Activated B cell treated with CpG ODN at 0.5 μM for 24 hours (primary cell): ENCODE data around the gene SLC9B1. TPM values are rescaled to one million over a fixed set of nuclear protein-coding genes. Genes with fewer than 3 reads are reported as not detected.
A peak's percentile ranks its signal among the peaks of the same experiment; 100 is the strongest.

ENCODE experiments used
- ATAC-seq: fragments of 200-7000 bp; cut with Tn5 transposase; one replicate; pipeline ENCODE4 v1.10.0; 2021; ENCODE audit warnings: low read depth, mild to moderate bottlenecking, moderate library complexity
- CTCF ChIA-PET: fragments of 350-600 bp; sonication (Branson Sonifier 250); formaldehyde crosslinking; loops from one replicate; lab custom pipeline; 2021; ENCODE audit warnings: antibody characterized with exemption; lab: Charles Lee
- POLR2A ChIA-PET: fragments of 350-600 bp; sonication (Branson Sonifier 250); formaldehyde crosslinking; loops from one replicate; lab custom pipeline; 2021; ENCODE audit warnings: antibody characterized with exemption; lab: Charles Lee
- DNase-seq: peaks from one replicate; pipeline ENCODE4 v3.0.0; 2022
- H3K27ac Mint-ChIP-seq: one replicate; pipeline ENCODE4 v1.8.0; 2020; ENCODE audit warnings: mixed read lengths
- H3K27me3 Mint-ChIP-seq: one replicate; pipeline ENCODE4 v1.8.0; 2021; ENCODE audit warnings: mixed read lengths
- H3K36me3 Mint-ChIP-seq: one replicate; pipeline ENCODE4 v1.8.0; 2021; ENCODE audit warnings: low read depth, mixed read lengths
- H3K4me1 Mint-ChIP-seq: one replicate; pipeline ENCODE4 v1.8.0; 2021; ENCODE audit warnings: mixed read lengths
- H3K4me3 Mint-ChIP-seq: one replicate; pipeline ENCODE4 v1.8.0; 2020; ENCODE audit warnings: mild to moderate bottlenecking, mixed read lengths
- H3K9me3 Mint-ChIP-seq: one replicate; pipeline ENCODE4 v1.8.0; 2020; ENCODE audit warnings: mixed read lengths
- intact Hi-C: fragments of 100-400 bp; cut with micrococcal nuclease; formaldehyde crosslinking; loops from one replicate; pipeline ENCODE4 v1.15.1; 2024
- total RNA-seq: library from RNA; stranded (reverse); gene quantifications from 2 replicates; pipeline ENCODE4 v1.2.3, GENCODE V29; 2022
- TF ChIP-seq, protein P1 (sequence below): fragments of 200-600 bp; IDR thresholded peaks from one replicate; pipeline ENCODE4 v1.8.0; 2022; ENCODE audit warnings: antibody characterized with exemption, mild to moderate bottlenecking

Gene SLC9B1, protein sequence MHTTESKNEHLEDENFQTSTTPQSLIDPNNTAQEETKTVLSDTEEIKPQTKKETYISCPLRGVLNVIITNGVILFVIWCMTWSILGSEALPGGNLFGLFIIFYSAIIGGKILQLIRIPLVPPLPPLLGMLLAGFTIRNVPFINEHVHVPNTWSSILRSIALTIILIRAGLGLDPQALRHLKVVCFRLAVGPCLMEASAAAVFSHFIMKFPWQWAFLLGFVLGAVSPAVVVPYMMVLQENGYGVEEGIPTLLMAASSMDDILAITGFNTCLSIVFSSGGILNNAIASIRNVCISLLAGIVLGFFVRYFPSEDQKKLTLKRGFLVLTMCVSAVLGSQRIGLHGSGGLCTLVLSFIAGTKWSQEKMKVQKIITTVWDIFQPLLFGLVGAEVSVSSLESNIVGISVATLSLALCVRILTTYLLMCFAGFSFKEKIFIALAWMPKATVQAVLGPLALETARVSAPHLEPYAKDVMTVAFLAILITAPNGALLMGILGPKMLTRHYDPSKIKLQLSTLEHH
- 1.2 and 2.5 TPM in 2 replicates for total RNA-seq

DNA sequence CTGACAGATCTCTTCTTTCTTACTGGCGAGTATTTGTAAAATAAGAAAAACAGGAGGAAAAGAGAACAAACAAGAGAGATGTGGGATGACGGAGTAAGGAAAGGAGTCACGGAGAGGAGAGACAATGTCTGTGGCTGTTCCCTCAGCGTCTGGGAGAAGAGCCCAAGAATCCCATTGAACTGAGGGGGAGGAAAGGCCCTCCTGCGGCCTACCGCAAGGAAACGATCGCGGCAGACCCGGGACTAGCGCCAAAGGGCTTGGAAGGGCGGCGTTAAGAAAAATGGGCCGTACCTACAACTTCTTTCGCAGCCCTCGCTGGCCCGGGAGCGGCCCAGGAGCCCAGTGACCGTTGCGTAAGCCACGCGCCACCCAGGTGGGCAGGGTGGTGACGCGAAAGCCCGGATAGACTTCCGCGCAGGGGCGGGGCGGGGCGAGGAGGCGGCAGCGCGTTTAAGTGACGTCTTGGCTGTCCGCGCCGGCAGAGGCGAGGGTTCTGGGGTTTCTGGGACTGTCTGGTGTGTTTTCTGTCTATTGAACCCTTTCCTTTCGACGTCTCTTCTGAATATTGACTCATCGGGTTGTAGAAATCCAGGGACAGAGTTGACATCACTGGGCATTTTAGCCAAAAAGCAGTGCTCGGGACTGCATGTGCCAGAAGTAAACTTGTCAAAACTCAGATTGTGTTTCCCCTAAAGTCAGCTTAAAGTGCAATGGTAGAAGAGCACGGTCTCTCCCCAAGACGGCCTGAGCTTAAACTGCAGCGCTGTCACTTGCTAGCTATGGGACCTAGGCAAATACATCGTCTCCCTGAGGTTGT lies at the start of gene SLC9B1:
TSS of gene SLC9B1 (minus strand) at position 398 of the 817 bp plus-strand sequence. CDS start 27,994 bp downstream, outside the sequence.
- ChIA-PET POLR2A (interaction anchor here (0.5 to 2.3 kb wide), 12 partner anchors 9 to 518 kb away, joined by 3 to 12 read pairs (median 5); partner anchors contain the start of genes CISD2, MANBA, SLC9B2 and UBE2D3), CTCF (interaction anchor here (1.1 kb wide), 1 partner anchor 10 kb away, joined by 5 read pairs; no protein-coding TSS in a partner anchor)
- Mint-ChIP-seq H3K4me3 (peak within 1 kb of the TSS; percentile 92), H3K36me3 (peaks cover 2% of the 10 kb centered on the region), H3K27me3 (no peaks in the 10 kb centered on the region), H3K9me3 (no peaks in the 10 kb centered on the region), H3K27ac (peak within 1 kb of the TSS; percentile 96), H3K4me1 (peaks cover 28% of the 10 kb centered on the region)
- intact Hi-C loops = loop anchor here (1.0 to 5.0 kb wide), 9 partner anchors 57 to 675 kb away; partner anchors contain the start of genes BDH2, CENPE, CISD2 and MANBA
- DNase-seq = peak; percentile 91
- peak; percentile 98 for ATAC-seq
- TF ChIP-seq, protein P1, sequence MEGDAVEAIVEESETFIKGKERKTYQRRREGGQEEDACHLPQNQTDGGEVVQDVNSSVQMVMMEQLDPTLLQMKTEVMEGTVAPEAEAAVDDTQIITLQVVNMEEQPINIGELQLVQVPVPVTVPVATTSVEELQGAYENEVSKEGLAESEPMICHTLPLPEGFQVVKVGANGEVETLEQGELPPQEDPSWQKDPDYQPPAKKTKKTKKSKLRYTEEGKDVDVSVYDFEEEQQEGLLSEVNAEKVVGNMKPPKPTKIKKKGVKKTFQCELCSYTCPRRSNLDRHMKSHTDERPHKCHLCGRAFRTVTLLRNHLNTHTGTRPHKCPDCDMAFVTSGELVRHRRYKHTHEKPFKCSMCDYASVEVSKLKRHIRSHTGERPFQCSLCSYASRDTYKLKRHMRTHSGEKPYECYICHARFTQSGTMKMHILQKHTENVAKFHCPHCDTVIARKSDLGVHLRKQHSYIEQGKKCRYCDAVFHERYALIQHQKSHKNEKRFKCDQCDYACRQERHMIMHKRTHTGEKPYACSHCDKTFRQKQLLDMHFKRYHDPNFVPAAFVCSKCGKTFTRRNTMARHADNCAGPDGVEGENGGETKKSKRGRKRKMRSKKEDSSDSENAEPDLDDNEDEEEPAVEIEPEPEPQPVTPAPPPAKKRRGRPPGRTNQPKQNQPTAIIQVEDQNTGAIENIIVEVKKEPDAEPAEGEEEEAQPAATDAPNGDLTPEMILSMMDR = no peak

DNA sequence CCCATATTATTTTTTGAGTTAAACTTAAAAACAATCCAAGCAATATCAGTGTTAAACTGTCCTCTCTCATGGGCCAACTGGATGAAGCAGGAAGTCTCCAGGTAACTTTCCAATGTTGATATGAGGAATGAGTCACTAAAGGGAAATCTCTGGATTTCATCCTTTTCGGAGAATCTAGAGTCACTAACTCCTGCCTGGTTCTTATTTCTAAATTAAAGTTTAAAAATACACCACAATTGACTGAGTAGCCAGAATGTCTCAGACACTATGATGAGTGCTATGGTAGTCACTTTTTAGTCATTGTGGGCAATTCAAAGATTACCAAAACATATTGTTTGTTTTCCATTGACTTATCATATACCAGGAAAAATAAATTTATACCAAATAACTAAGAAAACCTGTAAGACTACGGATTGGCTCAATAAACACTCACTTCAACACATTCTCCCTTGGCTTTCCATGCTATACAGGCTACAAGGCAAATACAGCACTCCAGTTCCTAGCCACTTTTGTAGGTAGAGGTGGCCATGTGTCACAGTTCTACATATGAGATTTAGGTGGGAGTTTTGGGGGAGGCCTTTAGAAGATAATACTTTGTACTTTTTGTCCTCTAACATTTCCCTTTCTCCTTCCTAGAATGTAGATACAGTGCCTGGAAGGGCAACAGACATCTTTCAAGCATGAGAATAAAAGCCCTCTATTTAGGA lies 48.5 kb upstream of the SLC9B1 start:
- H3K27ac Mint-ChIP-seq = no peak overlapping the region
- POLR2A ChIA-PET = no interaction called here
- DNase-seq = no peak
- TF ChIP-seq, protein P1 = no peak
- peaks cover 33% of the 10 kb centered on the region for H3K36me3 Mint-ChIP-seq
- H3K4me1 Mint-ChIP-seq = peaks cover 6% of the 10 kb centered on the region
- intact Hi-C loops = no loop called here
- no peaks in the 10 kb centered on the region for H3K27me3 Mint-ChIP-seq
- no peak overlapping the region for H3K4me3 Mint-ChIP-seq
- no peaks in the 10 kb centered on the region for H3K9me3 Mint-ChIP-seq
- CTCF ChIA-PET = no interaction called here
- ATAC-seq = no peak

DNA sequence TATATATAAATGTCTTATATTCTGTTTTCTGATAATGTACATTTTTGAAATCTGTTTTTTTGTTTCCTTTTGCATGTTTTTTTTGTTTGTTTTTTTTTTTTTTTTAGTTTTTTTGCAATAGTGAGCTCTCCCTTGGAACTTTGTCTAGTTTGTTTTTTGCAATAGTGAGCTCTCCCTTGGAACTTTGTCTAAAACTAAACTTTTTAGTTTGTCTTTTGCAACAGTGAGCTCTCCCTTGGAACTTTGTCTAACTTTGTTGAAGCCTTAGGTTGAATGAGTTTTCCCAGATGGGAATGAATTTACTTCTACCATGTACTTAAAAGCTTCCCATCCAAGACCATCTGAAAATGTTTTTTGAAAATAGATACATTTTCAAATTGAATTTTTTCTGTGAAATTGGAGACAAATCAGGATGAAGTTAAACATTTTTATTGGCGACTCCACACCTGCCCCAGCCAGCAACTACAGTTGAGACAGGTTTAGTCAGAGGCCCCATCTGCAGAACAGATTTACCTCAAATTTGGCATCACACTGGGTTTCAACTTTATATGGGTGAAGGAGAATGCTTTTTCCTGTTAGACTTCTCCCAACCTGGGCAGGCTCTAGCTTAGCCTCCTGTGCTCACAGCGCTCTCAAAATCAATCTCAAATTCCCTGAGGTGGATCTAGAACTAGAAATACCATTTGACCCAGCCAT lies 41.1 kb upstream of the SLC9B1 start:
- H3K36me3 Mint-ChIP-seq = peaks cover 24% of the 10 kb centered on the region
- intact Hi-C loops = no loop called here
- H3K4me1 Mint-ChIP-seq = no peaks in the 10 kb centered on the region
- no peak for ATAC-seq
- H3K4me3 Mint-ChIP-seq = no peak overlapping the region
- no peaks in the 10 kb centered on the region for H3K27me3 Mint-ChIP-seq
- TF ChIP-seq, protein P1 = no peak
- no peak overlapping the region for H3K27ac Mint-ChIP-seq
- CTCF ChIA-PET = no interaction called here
- H3K9me3 Mint-ChIP-seq = no peaks in the 10 kb centered on the region
- POLR2A ChIA-PET = no interaction called here
- DNase-seq = no peak

DNA sequence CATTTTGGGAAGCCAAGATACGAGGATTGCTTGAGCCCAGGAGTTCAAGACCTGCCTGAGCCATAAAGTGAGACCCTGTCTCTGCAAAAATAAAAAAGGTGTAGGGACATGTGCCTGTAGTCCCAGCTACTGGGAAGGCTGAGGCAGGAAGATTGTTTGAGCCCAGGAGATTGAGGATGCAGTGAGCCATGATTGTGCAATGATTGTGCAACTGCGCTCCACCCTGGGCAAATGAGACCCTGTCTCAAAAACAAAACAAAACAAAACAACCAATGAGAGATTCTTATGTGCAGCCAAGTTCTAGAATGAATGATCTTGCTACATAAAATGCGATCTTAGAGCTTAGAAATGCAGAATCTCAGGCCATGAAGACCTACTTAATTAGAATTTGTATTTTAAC lies 34.5 kb upstream of the SLC9B1 start:
- H3K36me3 Mint-ChIP-seq = peaks cover 19% of the 10 kb centered on the region
- DNase-seq (no peak), ATAC-seq (no peak)
- CTCF ChIA-PET = no interaction called here
- no peak overlapping the region for H3K27ac Mint-ChIP-seq
- POLR2A ChIA-PET = no interaction called here
- no peaks in the 10 kb centered on the region for H3K9me3 Mint-ChIP-seq
- H3K4me3 Mint-ChIP-seq = no peak overlapping the region
- H3K27me3 Mint-ChIP-seq = no peaks in the 10 kb centered on the region
- H3K4me1 Mint-ChIP-seq = no peaks in the 10 kb centered on the region
- intact Hi-C loops = no loop called here
- TF ChIP-seq, protein P1 = no peak
